Measurements from ENCODE around the gene BRMS1.

GRCh38 chr11:66326261-66327111 lies 18.4 kb downstream of the BRMS1 start:
- no peak for TF ChIP-seq CTCF (IDR thresholded peaks at IDR 0.05)
- TF ChIP-seq POLR2A (IDR thresholded peaks at IDR 0.05): no peak
